Peyer's patch (tissue), 4 donors: ENCODE results near the gene RAB31.

Experiments used
- POLR2A ChIP-seq, 2 donors: fragments of 450-650 bp; IDR thresholded peaks; one replicate each; pipeline ENCODE4 v1.5.1; 2017; ENCODE audit warnings: antibody characterized with exemption in 2 of 2, mild to moderate bottlenecking in 2 of 2, moderate library complexity in 2 of 2
- TF ChIP-seq, protein P1 (sequence below), 6 experiments: fragments of 450-650 bp in 4 of 6; fragments of 200-600 bp in 2 of 6; sonication (generic) in 1 of 6; IDR thresholded peaks; one replicate each; pipeline ENCODE4 v1.5.1; 2017 to 2019; ENCODE audit warnings: antibody characterized with exemption in 6 of 6, mild to moderate bottlenecking in 3 of 6, moderate library complexity in 1 of 6

DNA sequence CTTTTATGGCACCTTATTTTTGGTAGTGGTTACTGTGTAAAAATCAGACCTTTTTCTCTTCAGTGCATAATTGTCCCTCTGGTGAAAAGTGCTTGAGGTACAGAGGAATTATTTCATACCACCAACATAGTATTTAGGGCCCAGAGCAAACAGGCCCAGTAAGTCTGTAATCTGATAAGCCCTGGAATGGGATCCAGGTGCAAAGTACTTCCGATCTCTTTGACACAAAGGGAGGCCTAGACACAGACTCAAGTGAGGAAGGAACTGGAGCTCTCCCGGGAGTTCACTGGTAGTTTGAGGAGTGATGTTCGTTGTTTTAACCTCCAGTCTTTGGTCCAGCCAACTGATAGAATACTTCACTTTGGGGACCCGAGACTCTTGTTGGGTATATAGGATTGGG, 57.4 kb downstream of the RAB31 start:
- TF ChIP-seq, protein P1, sequence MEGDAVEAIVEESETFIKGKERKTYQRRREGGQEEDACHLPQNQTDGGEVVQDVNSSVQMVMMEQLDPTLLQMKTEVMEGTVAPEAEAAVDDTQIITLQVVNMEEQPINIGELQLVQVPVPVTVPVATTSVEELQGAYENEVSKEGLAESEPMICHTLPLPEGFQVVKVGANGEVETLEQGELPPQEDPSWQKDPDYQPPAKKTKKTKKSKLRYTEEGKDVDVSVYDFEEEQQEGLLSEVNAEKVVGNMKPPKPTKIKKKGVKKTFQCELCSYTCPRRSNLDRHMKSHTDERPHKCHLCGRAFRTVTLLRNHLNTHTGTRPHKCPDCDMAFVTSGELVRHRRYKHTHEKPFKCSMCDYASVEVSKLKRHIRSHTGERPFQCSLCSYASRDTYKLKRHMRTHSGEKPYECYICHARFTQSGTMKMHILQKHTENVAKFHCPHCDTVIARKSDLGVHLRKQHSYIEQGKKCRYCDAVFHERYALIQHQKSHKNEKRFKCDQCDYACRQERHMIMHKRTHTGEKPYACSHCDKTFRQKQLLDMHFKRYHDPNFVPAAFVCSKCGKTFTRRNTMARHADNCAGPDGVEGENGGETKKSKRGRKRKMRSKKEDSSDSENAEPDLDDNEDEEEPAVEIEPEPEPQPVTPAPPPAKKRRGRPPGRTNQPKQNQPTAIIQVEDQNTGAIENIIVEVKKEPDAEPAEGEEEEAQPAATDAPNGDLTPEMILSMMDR (IDR thresholded peaks at IDR 0.05), result no peak
- no peak for TF ChIP-seq POLR2A (IDR thresholded peaks at IDR 0.05)
